K562 (cell line): ENCODE results near the gene CDT1. TPM values are rescaled to one million over a fixed set of nuclear protein-coding genes. Genes with fewer than 3 reads are reported as not detected.

Source experiments
- ARID4B ChIP-seq: sonication (generic); formaldehyde crosslinking; IDR thresholded peaks from 2 replicates; pipeline ENCODE4 v1.8.0; 2022; ENCODE audit warnings: mild to moderate bottlenecking, missing genetic modification reagents
- CSDE1 ChIP-seq, 2 experiments: fragments of 450-650 bp; IDR thresholded peaks; 2 replicates each; pipeline ENCODE4 v1.6.1; 2016; ENCODE audit warnings: mild to moderate bottlenecking in 1 of 2
- E2F6 ChIP-seq, 2 experiments: IDR thresholded peaks; 2 replicates each; pipeline ENCODE4 v1.6.1; 2011; ENCODE audit warnings: borderline replicate concordance in 1 of 2, control low read depth in 1 of 2, low read depth in 1 of 2, low read length in 1 of 2, mild to moderate bottlenecking in 1 of 2, mixed read lengths in 1 of 2, moderate library complexity in 1 of 2; ENCODE audit not compliant: insufficient read depth in 1 of 2, insufficient read length in 1 of 2, poor library complexity in 1 of 2, severe bottlenecking in 1 of 2; ENCODE audit errors: extremely low read depth in 1 of 2
- GTF2A2 ChIP-seq: IDR thresholded peaks from 2 replicates; pipeline ENCODE4 v1.6.1; 2016; ENCODE audit warnings: mild to moderate bottlenecking, missing genetic modification characterization, missing compliant biosample characterization
- HMGXB4 ChIP-seq: sonication (generic); formaldehyde crosslinking; IDR thresholded peaks from 2 replicates; pipeline ENCODE4 v1.8.1; 2023; ENCODE audit warnings: mild to moderate bottlenecking, missing genetic modification reagents
- NFIC ChIP-seq: fragments of 450-650 bp; IDR thresholded peaks from 2 replicates; pipeline ENCODE4 v1.6.1; 2017; ENCODE audit warnings: mild to moderate bottlenecking, inconsistent platforms
- RBM22 ChIP-seq: fragments of 200-400 bp; formaldehyde crosslinking; IDR thresholded peaks from 2 replicates; pipeline ENCODE4 v1.6.1; 2018; ENCODE audit warnings: low read length, low read depth; ENCODE audit not compliant: poor library complexity, severe bottlenecking
- SPI1 ChIP-seq: IDR thresholded peaks from 2 replicates; pipeline ENCODE4 v1.6.1; 2011; ENCODE audit warnings: low read depth, low read length, control low read depth, borderline replicate concordance
- SRSF7 ChIP-seq: fragments of 200-400 bp; formaldehyde crosslinking; optimal IDR thresholded peaks from 2 replicates; pipeline ENCODE3; 2017; ENCODE audit warnings: mild to moderate bottlenecking, low read depth, low read length
- TOE1 ChIP-seq, 2 experiments: fragments of 450-650 bp in 1 of 2; sonication (generic) in 1 of 2; formaldehyde crosslinking in 1 of 2; IDR thresholded peaks; 2 replicates each; pipeline versions ENCODE4 v1.7.1 to v1.8.0; 2016 to 2022; ENCODE audit warnings: borderline replicate concordance in 2 of 2, mild to moderate bottlenecking in 2 of 2, antibody characterized with exemption in 1 of 2, inconsistent platforms in 1 of 2, low read depth in 1 of 2, missing genetic modification reagents in 1 of 2, moderate library complexity in 1 of 2
- ZFP91 ChIP-seq: sonication (generic); formaldehyde crosslinking; IDR thresholded peaks from 2 replicates; pipeline ENCODE4 v1.8.0; 2022; ENCODE audit warnings: mild to moderate bottlenecking, missing genetic modification reagents
- ZNF76 ChIP-seq: fragments of 250-450 bp; sonication (Bioruptor Pico); IDR thresholded peaks from 2 replicates; pipeline ENCODE4 v1.4.0; 2020; ENCODE audit warnings: mild to moderate bottlenecking, moderate library complexity, borderline replicate concordance
- polyA plus RNA-seq, 8 experiments: library from polyadenylated mRNA; depleted of rRNA in 4 of 8; stranded (reverse) in 5 of 8; unstranded in 3 of 8; fragments of >200 nt; fragmentation: Nextera tagmentation in 2 of 8; fragmentation: Illumina TruSeq in 1 of 8; extraction: Ambion mirVana in 2 of 8; extraction: Trizol in 1 of 8; gene quantifications; 2 replicates each; pipeline versions ENCODE4 v1.2.1 to v1.2.3, GENCODE V29; 2011 to 2014; ENCODE audit warnings: inconsistent platforms in 1 of 8, missing spikeins in 1 of 8
- total RNA-seq, 7 experiments: library from RNA; depleted of rRNA in 6 of 7; stranded (reverse); fragments of >200 nt in 6 of 7; fragmentation: Illumina TruSeq in 2 of 7; extraction: Trizol in 2 of 7; gene quantifications; 2 replicates each; pipeline versions ENCODE4 v1.2.1 to v1.2.3, GENCODE V29; 2011 to 2021; ENCODE audit warnings: low replicate concordance in 1 of 7

Gene CDT1
- total and polyA plus RNA-seq, 9 of the 15 experiments (the other 6 are each of a cell fraction or from before 2014, with no cell fraction given): 0.92 to 178 (median 14.2) TPM

- TF ChIP-seq ARID4B: peak; percentile 95
- TF ChIP-seq NFIC: peak; percentile 68
- no peak for TF ChIP-seq SRSF7
- no peak for TF ChIP-seq CSDE1 (IDR thresholded peaks at IDR 0.05)
- 0 out of 2 replicates have a peak, but pooled peaks have one; percentile 21 for TF ChIP-seq ZNF76 (CRISPR knock-in tag)
- TF ChIP-seq HMGXB4 (CRISPR knock-in tag): peak; percentile 99
- 0 out of 2 replicates have a peak, but pooled peaks have one; percentile 13 for TF ChIP-seq ZFP91
- peak; percentile 97 for TF ChIP-seq GTF2A2 (tag)
- TF ChIP-seq E2F6 (IDR thresholded peaks at IDR 0.05; ENCODE audit: borderline replicate concordance in 1 of 2, extremely low read depth in 1 of 2, insufficient read depth in 1 of 2, insufficient read length in 1 of 2, low read depth in 1 of 2, low read length in 1 of 2, poor library complexity in 1 of 2, severe bottlenecking in 1 of 2): peak; percentile 91 to 93
- no peak for TF ChIP-seq SPI1
- TF ChIP-seq RBM22: peak; percentile 61
- peak; percentile 57; the same call in 1 of the 2 replicates for TF ChIP-seq TOE1 (IDR thresholded peaks at IDR 0.05; ENCODE audit: borderline replicate concordance)
- peak; percentile 90; the same call in 1 of the 2 replicates for TF ChIP-seq TOE1 (CRISPR knock-in tag; IDR thresholded peaks at IDR 0.05; ENCODE audit: borderline replicate concordance, low read depth)
Measured at GRCh38 chr16:88785106-88785924, 18.3 kb upstream of the CDT1 start, which contains the start of gene PIEZO1 (continued).
